ENCODE results near the gene CYP4B1.

CYP4B1 gene

DNA sequence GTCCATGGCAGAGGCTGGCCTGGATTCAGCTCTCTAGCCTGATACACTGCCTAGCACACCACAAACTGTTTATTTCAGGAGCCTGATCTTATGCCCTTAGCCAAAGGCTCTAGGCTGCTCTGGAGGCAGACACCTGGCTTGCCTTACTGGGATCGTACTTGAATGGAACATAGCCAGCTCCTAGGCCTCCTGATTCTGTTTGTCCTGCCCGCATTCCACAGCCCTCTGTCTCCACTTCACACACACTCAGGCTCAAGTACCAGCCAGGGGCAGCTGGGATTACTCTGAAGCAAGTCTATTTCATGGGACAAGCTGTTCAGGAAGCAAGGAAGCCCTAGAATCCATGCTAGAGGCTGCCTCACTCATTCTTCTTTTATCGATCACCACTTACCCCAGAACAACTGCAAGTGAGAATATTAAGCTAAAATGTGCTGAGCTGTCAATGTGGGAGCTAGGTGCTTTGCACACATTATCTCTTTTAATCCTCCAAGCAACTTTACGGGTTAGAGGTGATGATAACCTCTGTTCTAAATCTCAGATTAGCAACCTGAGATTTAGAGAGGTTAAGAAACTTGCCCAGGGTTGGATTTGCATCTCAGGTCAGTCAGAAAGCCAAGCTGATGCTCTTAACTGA, 31.1 kb upstream of the CYP4B1 start:
- no peak for ATAC-seq
- no peak for TF ChIP-seq PPARA (CRISPR knock-in tag; IDR thresholded peaks at IDR 0.05; ENCODE audit: borderline replicate concordance)

DNA sequence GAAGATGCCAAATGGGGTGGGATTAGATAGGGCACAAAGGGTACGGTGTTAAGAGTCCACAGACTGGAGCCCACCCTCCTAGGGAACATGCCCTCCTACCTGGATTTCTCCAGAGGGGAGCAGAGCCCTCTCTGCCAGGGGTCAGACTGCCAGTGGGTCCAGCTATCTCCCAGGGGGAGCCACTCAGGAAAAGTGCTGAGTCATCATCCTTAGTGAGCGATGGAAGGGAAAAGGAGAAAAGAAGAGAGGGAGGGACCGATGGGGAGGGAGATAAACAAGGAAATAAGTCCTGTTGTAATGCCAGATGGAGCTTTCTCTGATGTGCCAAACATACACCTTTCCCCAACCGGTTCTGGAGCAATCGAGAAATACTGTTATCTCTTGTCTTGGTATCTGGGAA, 30.4 kb upstream of the CYP4B1 start:
- TF ChIP-seq SNAI2 (CRISPR knock-in tag; IDR thresholded peaks at IDR 0.05) (no peak), ZC3H10 (CRISPR knock-in tag; IDR thresholded peaks at IDR 0.05) (no peak)
- ATAC-seq = no peak

DNA sequence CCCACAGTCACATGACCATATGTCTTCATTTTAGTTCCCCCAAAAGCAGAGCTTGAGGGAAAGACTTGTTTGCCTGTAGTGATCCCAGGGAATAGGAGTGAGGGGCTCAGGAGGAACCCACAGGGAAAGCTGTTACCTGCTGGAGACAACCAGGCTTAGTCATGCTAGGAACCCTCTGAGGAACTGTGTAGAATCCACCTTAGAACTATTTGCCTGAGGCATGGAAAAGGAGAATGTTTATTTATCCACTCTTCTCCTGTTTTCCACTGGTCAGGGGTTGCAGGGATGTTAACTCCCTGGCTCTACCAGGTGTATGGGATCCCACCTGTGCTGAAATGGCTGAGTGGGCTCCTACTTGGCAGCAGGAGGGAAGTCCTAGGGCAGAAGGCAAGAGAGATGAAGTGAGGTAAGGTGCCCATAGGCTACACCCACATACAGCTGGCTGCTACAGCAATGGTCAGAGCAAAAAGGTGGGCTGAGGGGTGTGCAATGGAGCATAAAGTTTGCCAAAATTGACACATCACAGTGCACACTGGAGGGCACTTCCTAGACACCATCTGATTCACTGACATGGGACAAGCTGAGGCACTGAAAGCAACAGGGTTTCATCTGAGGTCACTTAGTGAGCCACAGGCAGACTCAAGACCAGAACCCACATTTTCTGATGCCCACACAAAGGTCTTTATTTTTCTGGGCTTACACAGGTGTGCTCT, 29.7 kb upstream of the CYP4B1 start:
- no peak for ATAC-seq

DNA sequence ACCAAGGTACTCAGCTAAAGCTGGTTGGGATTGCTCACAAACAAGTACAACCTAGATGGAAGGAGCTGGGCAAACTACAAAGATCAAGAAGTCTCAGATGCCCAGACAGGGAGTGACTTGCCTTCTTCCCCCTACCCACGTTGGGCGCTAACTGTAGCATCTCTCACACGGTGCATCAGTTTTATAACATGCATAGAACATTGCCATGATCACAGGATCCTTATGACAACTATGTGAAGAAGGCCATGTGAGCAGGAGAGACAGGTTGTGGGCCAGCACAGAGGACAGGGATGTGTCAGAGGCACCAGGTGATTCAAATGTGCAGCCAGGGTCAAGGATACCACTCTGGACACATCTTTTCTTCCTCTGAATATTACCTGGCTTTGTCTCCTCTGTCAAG, 28.3 kb upstream of the CYP4B1 start:
- TF ChIP-seq ZNF8 (CRISPR knock-in tag; IDR thresholded peaks at IDR 0.05) (no peak), ARNTL (CRISPR knock-in tag; IDR thresholded peaks at IDR 0.05; ENCODE audit: borderline replicate concordance, low read depth) (no peak), ZNF565 (CRISPR knock-in tag; conservative IDR thresholded peaks at IDR 0.05; ENCODE audit: low read depth) (no peak), OSR1 (CRISPR knock-in tag; IDR thresholded peaks at IDR 0.05) (no peak), SNAI2 (CRISPR knock-in tag; IDR thresholded peaks at IDR 0.05) (no peak), ZNF70 (CRISPR knock-in tag; IDR thresholded peaks at IDR 0.05) (no peak), ESRRG (CRISPR knock-in tag; IDR thresholded peaks at IDR 0.05) (no peak), GLIS3 (CRISPR knock-in tag; IDR thresholded peaks at IDR 0.05) (no peak), RARB (CRISPR knock-in tag; IDR thresholded peaks at IDR 0.05) (no peak), CSDC2 (CRISPR knock-in tag; IDR thresholded peaks at IDR 0.05) (no peak), ZFP30 (CRISPR knock-in tag; IDR thresholded peaks at IDR 0.05) (no peak), TOX (CRISPR knock-in tag; IDR thresholded peaks at IDR 0.05; ENCODE audit: borderline replicate concordance) (no peak), ZFP3 (CRISPR knock-in tag; IDR thresholded peaks at IDR 0.05) (no peak), ISL1 (CRISPR knock-in tag; IDR thresholded peaks at IDR 0.05) (no peak), TCF4 (CRISPR knock-in tag; IDR thresholded peaks at IDR 0.05; ENCODE audit: borderline replicate concordance) (no peak), PPARA (CRISPR knock-in tag; IDR thresholded peaks at IDR 0.05; ENCODE audit: borderline replicate concordance) (no peak)
- TF ChIP-seq, protein P1, sequence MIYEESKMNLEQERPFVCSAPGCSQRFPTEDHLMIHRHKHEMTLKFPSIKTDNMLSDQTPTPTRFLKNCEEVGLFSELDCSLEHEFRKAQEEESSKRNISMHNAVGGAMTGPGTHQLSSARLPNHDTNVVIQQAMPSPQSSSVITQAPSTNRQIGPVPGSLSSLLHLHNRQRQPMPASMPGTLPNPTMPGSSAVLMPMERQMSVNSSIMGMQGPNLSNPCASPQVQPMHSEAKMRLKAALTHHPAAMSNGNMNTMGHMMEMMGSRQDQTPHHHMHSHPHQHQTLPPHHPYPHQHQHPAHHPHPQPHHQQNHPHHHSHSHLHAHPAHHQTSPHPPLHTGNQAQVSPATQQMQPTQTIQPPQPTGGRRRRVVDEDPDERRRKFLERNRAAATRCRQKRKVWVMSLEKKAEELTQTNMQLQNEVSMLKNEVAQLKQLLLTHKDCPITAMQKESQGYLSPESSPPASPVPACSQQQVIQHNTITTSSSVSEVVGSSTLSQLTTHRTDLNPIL (CRISPR knock-in tag; IDR thresholded peaks at IDR 0.05; ENCODE audit: low read depth) = no peak
- TF ChIP-seq, protein P2, sequence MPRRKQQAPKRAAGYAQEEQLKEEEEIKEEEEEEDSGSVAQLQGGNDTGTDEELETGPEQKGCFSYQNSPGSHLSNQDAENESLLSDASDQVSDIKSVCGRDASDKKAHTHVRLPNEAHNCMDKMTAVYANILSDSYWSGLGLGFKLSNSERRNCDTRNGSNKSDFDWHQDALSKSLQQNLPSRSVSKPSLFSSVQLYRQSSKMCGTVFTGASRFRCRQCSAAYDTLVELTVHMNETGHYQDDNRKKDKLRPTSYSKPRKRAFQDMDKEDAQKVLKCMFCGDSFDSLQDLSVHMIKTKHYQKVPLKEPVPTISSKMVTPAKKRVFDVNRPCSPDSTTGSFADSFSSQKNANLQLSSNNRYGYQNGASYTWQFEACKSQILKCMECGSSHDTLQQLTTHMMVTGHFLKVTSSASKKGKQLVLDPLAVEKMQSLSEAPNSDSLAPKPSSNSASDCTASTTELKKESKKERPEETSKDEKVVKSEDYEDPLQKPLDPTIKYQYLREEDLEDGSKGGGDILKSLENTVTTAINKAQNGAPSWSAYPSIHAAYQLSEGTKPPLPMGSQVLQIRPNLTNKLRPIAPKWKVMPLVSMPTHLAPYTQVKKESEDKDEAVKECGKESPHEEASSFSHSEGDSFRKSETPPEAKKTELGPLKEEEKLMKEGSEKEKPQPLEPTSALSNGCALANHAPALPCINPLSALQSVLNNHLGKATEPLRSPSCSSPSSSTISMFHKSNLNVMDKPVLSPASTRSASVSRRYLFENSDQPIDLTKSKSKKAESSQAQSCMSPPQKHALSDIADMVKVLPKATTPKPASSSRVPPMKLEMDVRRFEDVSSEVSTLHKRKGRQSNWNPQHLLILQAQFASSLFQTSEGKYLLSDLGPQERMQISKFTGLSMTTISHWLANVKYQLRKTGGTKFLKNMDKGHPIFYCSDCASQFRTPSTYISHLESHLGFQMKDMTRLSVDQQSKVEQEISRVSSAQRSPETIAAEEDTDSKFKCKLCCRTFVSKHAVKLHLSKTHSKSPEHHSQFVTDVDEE (CRISPR knock-in tag; IDR thresholded peaks at IDR 0.05) = no peak
- no peak for ATAC-seq

More for the DNA sequence above, 29.7 kb upstream of the CYP4B1 start:
- TF ChIP-seq TCF4 (CRISPR knock-in tag; IDR thresholded peaks at IDR 0.05; ENCODE audit: borderline replicate concordance) (no peak), GLIS3 (CRISPR knock-in tag; IDR thresholded peaks at IDR 0.05) (no peak), ZNF8 (CRISPR knock-in tag; IDR thresholded peaks at IDR 0.05) (no peak), BACH2 (CRISPR knock-in tag; IDR thresholded peaks at IDR 0.05; ENCODE audit: borderline replicate concordance) (no peak), ZC3H10 (CRISPR knock-in tag; IDR thresholded peaks at IDR 0.05) (no peak), RARB (CRISPR knock-in tag; IDR thresholded peaks at IDR 0.05) (no peak), ARNTL (CRISPR knock-in tag; IDR thresholded peaks at IDR 0.05; ENCODE audit: borderline replicate concordance, low read depth) (no peak), ZFP3 (CRISPR knock-in tag; IDR thresholded peaks at IDR 0.05) (no peak), PPARA (CRISPR knock-in tag; IDR thresholded peaks at IDR 0.05; ENCODE audit: borderline replicate concordance) (no peak)
- TF ChIP-seq, protein P3, sequence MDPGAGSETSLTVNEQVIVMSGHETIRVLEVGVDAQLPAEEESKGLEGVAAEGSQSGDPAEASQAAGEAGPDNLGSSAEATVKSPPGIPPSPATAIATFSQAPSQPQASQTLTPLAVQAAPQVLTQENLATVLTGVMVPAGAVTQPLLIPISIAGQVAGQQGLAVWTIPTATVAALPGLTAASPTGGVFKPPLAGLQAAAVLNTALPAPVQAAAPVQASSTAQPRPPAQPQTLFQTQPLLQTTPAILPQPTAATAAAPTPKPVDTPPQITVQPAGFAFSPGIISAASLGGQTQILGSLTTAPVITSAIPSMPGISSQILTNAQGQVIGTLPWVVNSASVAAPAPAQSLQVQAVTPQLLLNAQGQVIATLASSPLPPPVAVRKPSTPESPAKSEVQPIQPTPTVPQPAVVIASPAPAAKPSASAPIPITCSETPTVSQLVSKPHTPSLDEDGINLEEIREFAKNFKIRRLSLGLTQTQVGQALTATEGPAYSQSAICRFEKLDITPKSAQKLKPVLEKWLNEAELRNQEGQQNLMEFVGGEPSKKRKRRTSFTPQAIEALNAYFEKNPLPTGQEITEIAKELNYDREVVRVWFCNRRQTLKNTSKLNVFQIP (CRISPR knock-in tag; IDR thresholded peaks at IDR 0.05; ENCODE audit: borderline replicate concordance, low read depth) = no peak
- TF ChIP-seq, protein P4, sequence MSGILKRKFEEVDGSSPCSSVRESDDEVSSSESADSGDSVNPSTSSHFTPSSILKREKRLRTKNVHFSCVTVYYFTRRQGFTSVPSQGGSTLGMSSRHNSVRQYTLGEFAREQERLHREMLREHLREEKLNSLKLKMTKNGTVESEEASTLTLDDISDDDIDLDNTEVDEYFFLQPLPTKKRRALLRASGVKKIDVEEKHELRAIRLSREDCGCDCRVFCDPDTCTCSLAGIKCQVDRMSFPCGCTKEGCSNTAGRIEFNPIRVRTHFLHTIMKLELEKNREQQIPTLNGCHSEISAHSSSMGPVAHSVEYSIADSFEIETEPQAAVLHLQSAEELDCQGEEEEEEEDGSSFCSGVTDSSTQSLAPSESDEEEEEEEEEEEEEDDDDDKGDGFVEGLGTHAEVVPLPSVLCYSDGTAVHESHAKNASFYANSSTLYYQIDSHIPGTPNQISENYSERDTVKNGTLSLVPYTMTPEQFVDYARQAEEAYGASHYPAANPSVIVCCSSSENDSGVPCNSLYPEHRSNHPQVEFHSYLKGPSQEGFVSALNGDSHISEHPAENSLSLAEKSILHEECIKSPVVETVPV (CRISPR knock-in tag; IDR thresholded peaks at IDR 0.05) = no peak
